ENCODE measurements around the gene SPEG.

SPEG gene

GRCh38 chr2:219544567-219544966 lies 109.9 kb downstream of the SPEG start:
- Histone ChIP-seq H3K4me3 (replicated peaks; ENCODE audit: insufficient read depth, low read length) (no peak overlapping the region), H3K27me3 (ENCODE audit: insufficient read depth, poor library complexity, severe bottlenecking) (peaks cover 24% of the 10 kb centered on the region), H3K27ac (replicated peaks) (no peak overlapping the region)
- no peak for DNase-seq (ENCODE audit: low read depth in 1 of 2, low spot score in 1 of 2)
- TF ChIP-seq SPI1 (IDR thresholded peaks at IDR 0.05; ENCODE audit: borderline replicate concordance, low read depth) (no peak), POLR2AphosphoS5 (IDR thresholded peaks at IDR 0.05; ENCODE audit: low read depth) (no peak), CTCF (IDR thresholded peaks at IDR 0.05; ENCODE audit: insufficient read depth, low read length) (no peak), GABPA (IDR thresholded peaks at IDR 0.05; ENCODE audit: low read depth) (no peak)
- TF ChIP-seq, protein P1, sequence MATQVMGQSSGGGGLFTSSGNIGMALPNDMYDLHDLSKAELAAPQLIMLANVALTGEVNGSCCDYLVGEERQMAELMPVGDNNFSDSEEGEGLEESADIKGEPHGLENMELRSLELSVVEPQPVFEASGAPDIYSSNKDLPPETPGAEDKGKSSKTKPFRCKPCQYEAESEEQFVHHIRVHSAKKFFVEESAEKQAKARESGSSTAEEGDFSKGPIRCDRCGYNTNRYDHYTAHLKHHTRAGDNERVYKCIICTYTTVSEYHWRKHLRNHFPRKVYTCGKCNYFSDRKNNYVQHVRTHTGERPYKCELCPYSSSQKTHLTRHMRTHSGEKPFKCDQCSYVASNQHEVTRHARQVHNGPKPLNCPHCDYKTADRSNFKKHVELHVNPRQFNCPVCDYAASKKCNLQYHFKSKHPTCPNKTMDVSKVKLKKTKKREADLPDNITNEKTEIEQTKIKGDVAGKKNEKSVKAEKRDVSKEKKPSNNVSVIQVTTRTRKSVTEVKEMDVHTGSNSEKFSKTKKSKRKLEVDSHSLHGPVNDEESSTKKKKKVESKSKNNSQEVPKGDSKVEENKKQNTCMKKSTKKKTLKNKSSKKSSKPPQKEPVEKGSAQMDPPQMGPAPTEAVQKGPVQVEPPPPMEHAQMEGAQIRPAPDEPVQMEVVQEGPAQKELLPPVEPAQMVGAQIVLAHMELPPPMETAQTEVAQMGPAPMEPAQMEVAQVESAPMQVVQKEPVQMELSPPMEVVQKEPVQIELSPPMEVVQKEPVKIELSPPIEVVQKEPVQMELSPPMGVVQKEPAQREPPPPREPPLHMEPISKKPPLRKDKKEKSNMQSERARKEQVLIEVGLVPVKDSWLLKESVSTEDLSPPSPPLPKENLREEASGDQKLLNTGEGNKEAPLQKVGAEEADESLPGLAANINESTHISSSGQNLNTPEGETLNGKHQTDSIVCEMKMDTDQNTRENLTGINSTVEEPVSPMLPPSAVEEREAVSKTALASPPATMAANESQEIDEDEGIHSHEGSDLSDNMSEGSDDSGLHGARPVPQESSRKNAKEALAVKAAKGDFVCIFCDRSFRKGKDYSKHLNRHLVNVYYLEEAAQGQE (IDR thresholded peaks at IDR 0.05; ENCODE audit: insufficient replicate concordance, low read depth), result no peak

- peaks cover 26% of the 10 kb centered on the region for H3K27me3 ChIP-seq (ENCODE audit: insufficient read depth, poor library complexity, severe bottlenecking)
- no peak overlapping the region for H3K4me3 ChIP-seq (replicated peaks; ENCODE audit: insufficient read depth, low read length)
- DNase-seq (ENCODE audit: low read depth in 1 of 2, low spot score in 1 of 2), result no peak
- TF ChIP-seq GABPA (IDR thresholded peaks at IDR 0.05; ENCODE audit: low read depth) (no peak), CTCF (IDR thresholded peaks at IDR 0.05; ENCODE audit: insufficient read depth, low read length) (no peak), SPI1 (IDR thresholded peaks at IDR 0.05; ENCODE audit: borderline replicate concordance, low read depth) (no peak), POLR2AphosphoS5 (IDR thresholded peaks at IDR 0.05; ENCODE audit: low read depth) (no peak)
- TF ChIP-seq, protein P1 (IDR thresholded peaks at IDR 0.05; ENCODE audit: insufficient replicate concordance, low read depth), result no peak
- no peak overlapping the region for H3K27ac ChIP-seq (replicated peaks)
Measured at GRCh38 chr2:219545295-219545942, 110.8 kb downstream of the SPEG start.

DNA sequence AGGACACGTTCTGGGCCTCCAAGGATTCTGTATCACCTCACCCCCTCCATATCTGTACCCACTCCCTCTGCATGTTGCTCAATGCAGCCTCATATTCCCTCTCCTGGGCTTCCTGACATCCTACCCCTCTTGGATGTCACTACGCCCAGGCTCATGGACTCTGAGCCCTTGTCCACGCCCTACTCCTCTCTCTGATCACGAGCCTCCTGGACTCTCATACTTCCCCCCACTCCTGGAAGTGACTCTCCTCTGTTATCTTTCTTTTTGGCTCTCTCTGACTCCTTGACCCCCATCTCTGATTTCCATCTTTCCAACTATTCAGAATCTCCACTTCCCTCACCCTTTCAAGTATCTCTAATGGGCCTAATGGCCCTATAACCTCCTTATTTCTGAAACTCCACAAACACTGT lies 111.3 kb downstream of the SPEG start:
- TF ChIP-seq, protein P1 (IDR thresholded peaks at IDR 0.05; ENCODE audit: insufficient replicate concordance, low read depth), result no peak
- TF ChIP-seq POLR2AphosphoS5 (IDR thresholded peaks at IDR 0.05; ENCODE audit: low read depth), result no peak
- no peak for TF ChIP-seq SPI1 (IDR thresholded peaks at IDR 0.05; ENCODE audit: borderline replicate concordance, low read depth)
- no peak for TF ChIP-seq GABPA (IDR thresholded peaks at IDR 0.05; ENCODE audit: low read depth)
- no peak for TF ChIP-seq CTCF (IDR thresholded peaks at IDR 0.05; ENCODE audit: insufficient read depth, low read length)
- Histone ChIP-seq H3K27me3 (ENCODE audit: insufficient read depth, poor library complexity, severe bottlenecking) (peaks cover 29% of the 10 kb centered on the region), H3K4me3 (replicated peaks; ENCODE audit: insufficient read depth, low read length) (no peak overlapping the region), H3K27ac (replicated peaks) (no peak overlapping the region)
- DNase-seq (ENCODE audit: low read depth in 1 of 2, low spot score in 1 of 2), result no peak
